Raji (cell line): ENCODE results near the gene SUSD4.

Experiments
- POLR2A ChIP-seq: IDR thresholded peaks from 2 replicates; pipeline ENCODE4 v1.6.1; 2011; ENCODE audit warnings: low read depth, low read length, control low read depth; ENCODE audit not compliant: insufficient read depth

The SUSD4 gene

DNA sequence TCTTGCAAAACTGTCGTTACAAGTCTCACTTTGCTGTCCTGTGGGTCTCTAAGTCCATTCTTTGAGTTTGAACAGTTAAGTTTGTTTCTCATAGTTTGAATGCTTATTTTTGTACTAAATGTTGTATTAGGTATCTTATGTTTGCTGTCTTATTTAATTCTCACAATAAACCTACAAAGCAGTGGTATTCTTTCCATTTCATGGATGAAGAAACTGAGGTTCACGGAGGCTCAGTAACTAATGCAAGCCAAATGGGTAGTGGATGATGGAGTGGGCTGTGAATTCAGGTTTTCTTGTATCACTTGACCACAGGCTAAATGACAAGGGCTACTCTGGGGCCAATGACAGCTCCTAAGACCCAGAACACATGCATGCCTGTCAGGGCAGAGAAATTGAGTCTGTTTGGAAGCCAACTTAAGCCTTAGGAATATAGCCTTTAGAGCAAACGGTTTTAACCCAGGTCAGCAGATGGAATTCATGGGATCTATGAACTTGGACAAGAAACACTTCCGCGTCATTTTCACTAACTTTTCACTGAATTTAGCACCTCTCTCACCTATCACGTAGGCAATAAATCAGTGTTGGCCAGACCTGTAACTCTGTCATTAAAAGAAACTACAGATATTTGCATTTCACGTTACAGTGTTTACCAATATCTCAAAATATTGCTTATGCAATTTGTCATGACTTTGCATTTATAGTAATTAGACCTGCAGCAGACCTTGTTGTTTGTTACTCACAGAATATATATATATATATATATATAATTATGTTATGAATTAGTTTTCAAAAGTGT is 153.8 kb downstream of the SUSD4 start:
- no peak for TF ChIP-seq POLR2A

DNA sequence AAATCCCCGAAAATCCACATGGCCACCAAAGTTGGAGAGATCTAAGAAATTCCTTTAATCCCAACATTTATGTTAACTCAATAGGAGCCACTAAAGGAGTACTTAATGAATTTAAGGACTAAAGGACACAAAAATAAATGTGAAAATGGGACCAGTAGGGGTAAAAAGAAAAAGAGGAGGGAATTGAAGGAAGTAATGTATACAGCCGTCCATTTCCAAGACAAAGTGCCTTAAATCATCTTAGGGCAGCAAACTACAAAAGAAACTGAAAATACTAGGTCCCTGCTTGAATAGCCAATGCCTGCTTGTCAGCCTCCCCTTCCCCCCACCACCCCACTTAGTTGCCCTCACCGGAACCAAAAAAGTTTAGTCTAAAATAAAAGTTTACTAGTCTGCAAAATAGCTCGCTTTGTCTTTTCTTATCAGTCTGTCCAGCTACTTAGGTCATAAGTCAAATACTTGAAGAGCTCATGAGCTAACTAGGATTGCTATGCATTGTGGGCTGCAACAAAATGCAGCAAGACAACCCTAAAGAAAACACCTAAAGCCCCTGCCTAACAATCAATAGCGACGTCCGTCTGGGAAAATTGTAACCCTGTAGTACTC is 154.6 kb downstream of the SUSD4 start:
- TF ChIP-seq POLR2A, result no peak

- TF ChIP-seq POLR2A, result no peak
Observed at GRCh38 chr1:223208164-223209076, 155.6 kb downstream of the SUSD4 start.

- TF ChIP-seq POLR2A, result no peak
Observed at GRCh38 chr1:223207293-223208066, 156.5 kb downstream of the SUSD4 start.

GRCh38 chr1:223204424-223204823 is 159.6 kb downstream of the SUSD4 start:
- no peak for TF ChIP-seq POLR2A

GRCh38 chr1:223203694-223204093 is 160.3 kb downstream of the SUSD4 start:
- no peak for TF ChIP-seq POLR2A

- no peak for TF ChIP-seq POLR2A
Observed at GRCh38 chr1:223203034-223203408, 161.0 kb downstream of the SUSD4 start.

- TF ChIP-seq POLR2A, result no peak
Observed at GRCh38 chr1:223202376-223203033, 161.5 kb downstream of the SUSD4 start.

DNA sequence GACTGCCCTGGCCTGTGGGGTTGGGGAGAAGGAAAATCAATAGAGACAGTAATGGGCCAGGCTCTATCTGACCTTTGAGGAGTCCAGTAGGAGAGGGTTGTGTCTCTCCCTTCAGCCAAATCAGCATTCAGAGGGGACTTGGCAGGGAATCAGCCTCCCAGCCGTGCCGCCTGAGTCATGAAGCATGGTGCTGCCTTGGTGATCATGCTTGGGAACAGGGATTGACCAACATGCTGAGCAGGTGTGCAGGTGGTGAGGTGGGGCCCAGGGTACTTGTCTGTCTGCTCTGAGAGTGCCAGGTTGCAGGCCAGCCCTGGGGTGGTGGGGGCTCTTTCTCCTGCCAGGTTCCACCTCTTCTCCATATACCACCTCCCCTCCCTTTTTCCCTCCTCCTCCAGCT is 162.0 kb downstream of the SUSD4 start:
- TF ChIP-seq POLR2A, result no peak

- no peak for TF ChIP-seq POLR2A
Observed at GRCh38 chr1:223200903-223201302, 163.1 kb downstream of the SUSD4 start.

GRCh38 chr1:223199094-223199647 is 164.8 kb downstream of the SUSD4 start:
- TF ChIP-seq POLR2A, result no peak

- TF ChIP-seq POLR2A, result no peak
Observed at GRCh38 chr1:223198628-223198965, 165.4 kb downstream of the SUSD4 start.

DNA sequence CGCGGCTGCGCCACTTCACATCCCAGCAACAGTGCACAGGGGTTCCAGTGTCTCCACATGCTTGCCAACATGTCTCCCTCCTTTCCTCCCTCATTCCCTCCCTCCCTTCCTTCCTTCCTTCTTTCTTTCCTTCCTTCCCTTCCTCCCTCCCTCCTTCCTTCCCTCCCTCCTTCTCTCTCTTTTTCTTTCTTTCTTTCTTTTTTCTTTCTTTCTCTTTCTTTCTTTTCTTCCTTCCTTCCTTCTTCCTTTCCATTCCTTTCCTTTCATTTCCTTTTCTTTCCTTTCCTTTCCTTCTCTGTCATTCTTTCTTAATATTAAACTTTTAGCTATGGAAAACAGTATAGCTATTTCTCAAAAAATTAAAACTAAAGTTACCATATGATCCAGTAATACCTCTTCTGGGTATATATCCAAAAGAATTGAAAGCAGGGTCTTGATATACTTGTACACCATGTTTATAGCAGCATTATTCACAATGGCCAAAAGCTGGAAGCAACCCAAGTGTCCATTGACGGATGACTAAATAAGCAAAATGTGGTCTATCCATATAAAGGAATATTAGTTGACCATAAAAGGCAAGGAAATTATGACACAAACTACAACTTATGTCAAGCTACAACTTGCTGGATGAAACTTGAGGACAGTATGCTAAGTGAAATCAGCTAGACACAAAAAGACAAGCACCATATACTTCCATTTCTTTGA is 165.9 kb downstream of the SUSD4 start:
- TF ChIP-seq POLR2A, result no peak
